DND-41 (cell line): ENCODE measurements around the gene SELL.

Experiments
- CTCF ChIP-seq: IDR thresholded peaks from 2 replicates; pipeline ENCODE4 v1.5.1; 2012; ENCODE audit warnings: borderline replicate concordance, low read length, moderate library complexity, mild to moderate bottlenecking; ENCODE audit not compliant: poor library complexity, severe bottlenecking; ENCODE audit errors: extremely low read depth
- EZH2 ChIP-seq: IDR thresholded peaks from 3 replicates; pipeline ENCODE4 v1.6.1; 2012; ENCODE audit warnings: borderline replicate concordance, low read depth, mild to moderate bottlenecking, moderate library complexity, low read length, inconsistent platforms; ENCODE audit not compliant: severe bottlenecking

- TF ChIP-seq CTCF (no peak), EZH2 (no peak)
Measured at GRCh38 chr1:169647512-169647911, 63.9 kb downstream of the SELL start.
